ENCODE results near the gene TMEM222. TPM values are rescaled to one million over a fixed set of nuclear protein-coding genes. Genes with fewer than 3 reads are reported as not detected.

TMEM222 gene
- polyA plus RNA-seq, 1 donor from 2014 or later, result 80.6 TPM

- Histone ChIP-seq H3K9me3 (ENCODE audit: low read length) (no peaks in the 10 kb centered on the region), H3K27me3 (ENCODE audit: insufficient read depth, low read depth, low read length) (no peaks in the 10 kb centered on the region), H4K20me1 (ENCODE audit: insufficient read depth) (no peaks in the 10 kb centered on the region), H3K9ac (ENCODE audit: low read length) (no peak overlapping the region), H3K4me3 (ENCODE audit: low read length) (no peak overlapping the region), H3K79me2 (replicated peaks; ENCODE audit: insufficient read depth, low read length) (peaks cover 8% of the 10 kb centered on the region), H3F3A (ENCODE audit: insufficient read depth, low read length, poor library complexity, severe bottlenecking) (no peaks in the 10 kb centered on the region), H3K4me2 (ENCODE audit: low read length) (no peak overlapping the region), H3K9me2 (ENCODE audit: insufficient read depth, low read length) (no peaks in the 10 kb centered on the region), H3K36me3 (ENCODE audit: insufficient read depth, low read length) (no peaks in the 10 kb centered on the region), H2AFZ (ENCODE audit: low read depth, low read length) (no peak overlapping the region), H3K27ac (ENCODE audit: low read length) (no peak overlapping the region)
- TF ChIP-seq REST (IDR thresholded peaks at IDR 0.05; ENCODE audit: borderline replicate concordance), result no peak
- TF ChIP-seq TAF1 (IDR thresholded peaks at IDR 0.05; ENCODE audit: low read depth), result no peak
- no peak for TF ChIP-seq SMC3 (conservative IDR thresholded peaks at IDR 0.05; ENCODE audit: poor library complexity)
- no peak for TF ChIP-seq EZH2 (IDR thresholded peaks at IDR 0.05; ENCODE audit: borderline replicate concordance, insufficient read depth, low read length, poor library complexity, severe bottlenecking)
- no peak for TF ChIP-seq POLR2AphosphoS5 (IDR thresholded peaks at IDR 0.05)
- TF ChIP-seq EP300 (conservative IDR thresholded peaks at IDR 0.05; ENCODE audit: poor library complexity, severe bottlenecking), result no peak
- TF ChIP-seq RAD21 (conservative IDR thresholded peaks at IDR 0.05), result no peak
- no peak for TF ChIP-seq CTCF (IDR thresholded peaks at IDR 0.05; ENCODE audit: poor library complexity, severe bottlenecking)
- no peak for TF ChIP-seq MXI1 (conservative IDR thresholded peaks at IDR 0.05; ENCODE audit: poor library complexity, severe bottlenecking)
These were observed 3.8 kb upstream of the TMEM222 start for GRCh38 chr1:27318136-27318535.

GRCh38 chr1:27318596-27318995 lies 3.4 kb upstream of the TMEM222 start:
- H3K4me3 ChIP-seq (ENCODE audit: low read length), result no peak overlapping the region
- H4K20me1 ChIP-seq (ENCODE audit: insufficient read depth), result no peaks in the 10 kb centered on the region
- H3F3A ChIP-seq (ENCODE audit: insufficient read depth, low read length, poor library complexity, severe bottlenecking), result no peaks in the 10 kb centered on the region
- no peaks in the 10 kb centered on the region for H3K9me3 ChIP-seq (ENCODE audit: low read length)
- no peak overlapping the region for H2AFZ ChIP-seq (ENCODE audit: low read depth, low read length)
- no peak for TF ChIP-seq TAF1 (IDR thresholded peaks at IDR 0.05; ENCODE audit: low read depth)
- no peak for TF ChIP-seq EP300 (conservative IDR thresholded peaks at IDR 0.05; ENCODE audit: poor library complexity, severe bottlenecking)
- no peak for TF ChIP-seq MXI1 (conservative IDR thresholded peaks at IDR 0.05; ENCODE audit: poor library complexity, severe bottlenecking)
- TF ChIP-seq REST (IDR thresholded peaks at IDR 0.05; ENCODE audit: borderline replicate concordance), result no peak
- TF ChIP-seq CTCF (IDR thresholded peaks at IDR 0.05; ENCODE audit: poor library complexity, severe bottlenecking), result no peak
- no peak for TF ChIP-seq EZH2 (IDR thresholded peaks at IDR 0.05; ENCODE audit: borderline replicate concordance, insufficient read depth, low read length, poor library complexity, severe bottlenecking)
- no peak for TF ChIP-seq POLR2AphosphoS5 (IDR thresholded peaks at IDR 0.05)
- TF ChIP-seq SMC3 (conservative IDR thresholded peaks at IDR 0.05; ENCODE audit: poor library complexity), result no peak
- TF ChIP-seq RAD21 (conservative IDR thresholded peaks at IDR 0.05), result no peak
- H3K4me2 ChIP-seq (ENCODE audit: low read length), result no peak overlapping the region
- no peaks in the 10 kb centered on the region for H3K9me2 ChIP-seq (ENCODE audit: insufficient read depth, low read length)
- no peak overlapping the region for H3K9ac ChIP-seq (ENCODE audit: low read length)
- no peaks in the 10 kb centered on the region for H3K27me3 ChIP-seq (ENCODE audit: insufficient read depth, low read depth, low read length)
- H3K27ac ChIP-seq (ENCODE audit: low read length), result no peak overlapping the region
- H3K79me2 ChIP-seq (replicated peaks; ENCODE audit: insufficient read depth, low read length), result peaks cover 12% of the 10 kb centered on the region
- no peaks in the 10 kb centered on the region for H3K36me3 ChIP-seq (ENCODE audit: insufficient read depth, low read length)
